Amniotic epithelial cell (primary cell): Measurements from ENCODE around the gene DHDH.

Source experiments
- DNase-seq: peaks from one replicate; pipeline ENCODE4 v3.0.0-alpha.2; 2010; ENCODE audit warnings: low read depth

DHDH gene

GRCh38 chr19:48950159-48950558, 16.7 kb downstream of the DHDH start:
- DNase-seq = no peak

- no peak for DNase-seq
Measured at GRCh38 chr19:48950830-48951519, 17.5 kb downstream of the DHDH start.

DNA sequence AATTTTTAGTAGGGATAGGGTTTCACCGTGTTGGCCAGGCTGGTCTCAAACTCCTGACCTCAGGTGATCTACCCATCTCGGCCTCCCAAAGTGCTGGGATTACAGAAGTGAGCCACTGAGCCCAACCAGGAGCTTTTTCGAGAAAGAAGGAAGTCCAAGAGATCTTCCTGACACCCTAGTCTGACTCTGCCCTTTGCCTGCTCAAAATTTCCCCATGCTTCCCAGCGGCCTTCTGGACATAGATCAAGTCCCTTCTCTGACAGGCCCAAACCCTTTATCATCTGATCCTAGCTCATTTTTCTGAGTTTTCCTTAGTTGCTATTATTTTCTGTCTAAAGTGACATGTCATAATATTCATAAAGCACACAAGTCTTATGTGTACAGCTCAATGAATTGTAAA, 19.6 kb downstream of the DHDH start:
- DNase-seq = no peak

- no peak for DNase-seq
Measured at GRCh38 chr19:48953990-48954594, 20.6 kb downstream of the DHDH start.

DNA sequence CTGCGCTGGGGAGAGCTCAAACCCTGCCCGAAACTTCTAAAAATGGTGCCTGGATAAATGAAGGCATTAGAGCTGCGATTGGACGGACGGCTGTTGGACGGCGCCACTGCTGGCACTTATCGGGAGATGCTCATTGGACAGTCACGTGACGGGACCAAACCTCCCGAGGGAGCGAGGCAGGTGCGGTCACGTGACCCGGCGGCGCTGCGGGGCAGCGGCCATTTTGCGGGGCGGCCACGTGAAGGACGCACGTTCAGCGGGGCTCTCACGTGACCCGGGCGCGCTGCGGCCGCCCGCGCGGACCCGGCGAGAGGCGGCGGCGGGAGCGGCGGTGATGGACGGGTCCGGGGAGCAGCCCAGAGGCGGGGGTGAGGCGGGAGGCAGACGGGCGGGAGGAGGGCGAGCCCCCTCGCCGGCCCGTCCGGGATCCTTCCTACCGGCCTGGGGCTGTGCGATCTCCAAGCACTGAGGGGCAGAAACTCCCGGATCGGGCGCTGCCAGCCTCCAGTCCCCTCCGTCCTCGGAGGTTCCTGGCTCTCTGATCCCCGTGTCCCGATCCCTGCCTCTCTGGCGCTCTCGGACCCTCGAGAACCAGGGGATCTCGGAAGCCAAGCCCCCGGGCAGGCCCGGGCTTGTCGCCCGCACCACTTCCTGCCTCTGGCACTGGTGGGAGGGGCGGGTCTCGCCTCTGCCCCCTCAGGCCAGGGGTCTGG, 21.3 kb downstream of the DHDH start, which contains the start of gene BAX:
BAX (plus strand) TSS at position 281 of the 713 bp plus-strand sequence; CDS start at position 335, 54 bp downstream.
- peak; percentile 92 for DNase-seq

- no peak for DNase-seq
Measured at GRCh38 chr19:48955308-48955958, 21.9 kb downstream of the DHDH start.

DNA sequence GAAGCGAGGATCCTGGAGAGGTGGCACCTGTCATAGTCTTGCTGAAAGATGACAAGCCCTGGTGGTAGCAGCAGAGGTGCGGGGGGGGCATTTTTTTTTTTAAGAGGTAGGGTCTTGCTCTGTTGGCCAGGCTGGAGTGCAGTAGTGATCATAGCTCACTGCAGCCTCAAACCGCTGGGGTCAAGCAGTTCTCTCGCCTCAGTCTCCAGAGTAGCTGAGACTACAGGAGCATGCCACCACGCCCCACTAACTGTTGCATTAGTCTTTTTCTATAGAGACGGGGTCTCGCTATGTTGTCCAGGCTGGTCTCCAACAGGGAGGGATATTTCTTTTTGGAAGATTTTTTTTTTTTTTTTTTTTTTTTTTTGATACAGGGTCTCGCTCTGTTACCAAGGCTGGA, 24.5 kb downstream of the DHDH start:
- DNase-seq = no peak

- DNase-seq = no peak
Measured at GRCh38 chr19:48959341-48960239, 26.1 kb downstream of the DHDH start.

GRCh38 chr19:48961051-48961649, 27.7 kb downstream of the DHDH start:
- DNase-seq = no peak

GRCh38 chr19:48961673-48962028, 28.2 kb downstream of the DHDH start:
- no peak for DNase-seq

DNA sequence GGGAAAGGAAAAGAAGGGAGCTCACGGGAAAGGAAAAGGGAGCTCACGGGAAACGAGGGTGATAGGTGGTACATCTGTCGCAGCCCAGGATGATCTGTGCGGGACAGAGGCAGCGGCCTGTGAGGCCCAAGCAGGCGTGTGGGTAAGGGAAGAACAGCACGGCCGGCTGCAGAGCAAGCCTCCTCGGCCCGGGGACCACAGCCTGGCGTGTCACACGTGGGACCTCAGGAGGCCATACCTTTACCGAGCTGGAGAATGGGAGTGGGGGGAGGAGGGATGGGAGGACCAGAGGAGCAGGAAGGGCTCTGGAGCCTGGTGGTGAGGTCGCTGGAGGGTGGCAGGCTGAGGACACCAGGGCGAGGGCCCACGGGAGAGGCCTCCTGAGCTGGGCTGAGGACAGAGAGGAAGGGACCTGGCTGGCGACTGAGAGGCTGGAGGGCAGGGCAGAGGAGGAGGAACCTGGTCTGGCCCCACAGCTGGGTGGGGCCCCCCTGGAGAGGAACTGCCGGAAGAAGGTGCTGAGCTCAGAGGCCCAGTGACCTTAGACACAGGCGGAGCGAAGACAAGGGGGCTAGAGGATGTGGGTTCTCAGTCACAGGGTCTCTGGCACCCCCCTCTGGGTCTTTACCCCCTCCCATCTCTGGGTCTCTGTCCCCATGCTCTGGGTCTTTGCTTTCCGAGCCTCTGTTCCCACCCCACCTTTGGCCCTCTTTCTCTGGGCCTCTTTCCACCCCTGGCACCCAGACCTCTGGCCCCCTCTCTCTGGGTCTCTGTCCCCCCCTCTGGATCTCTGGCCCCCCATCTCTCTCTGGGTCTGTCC, 28.7 kb downstream of the DHDH start:
- no peak for DNase-seq

DNA sequence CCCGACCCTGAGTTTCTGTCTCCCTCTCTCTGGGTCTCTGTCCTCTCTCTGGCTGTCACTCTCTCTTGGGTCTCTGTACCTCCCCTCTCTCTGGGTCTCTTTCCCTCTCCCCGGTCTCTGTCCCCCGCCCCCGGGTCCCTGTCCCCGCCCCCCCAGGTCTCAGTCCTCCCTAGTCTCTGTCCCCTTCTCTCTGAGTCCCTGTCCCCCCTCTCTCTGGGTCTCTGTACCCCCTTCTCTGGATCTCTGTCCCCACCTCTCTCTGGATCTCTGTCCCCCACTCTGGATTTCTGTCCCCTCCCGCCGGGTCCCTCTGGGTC, 29.3 kb downstream of the DHDH start:
- no peak for DNase-seq

DNA sequence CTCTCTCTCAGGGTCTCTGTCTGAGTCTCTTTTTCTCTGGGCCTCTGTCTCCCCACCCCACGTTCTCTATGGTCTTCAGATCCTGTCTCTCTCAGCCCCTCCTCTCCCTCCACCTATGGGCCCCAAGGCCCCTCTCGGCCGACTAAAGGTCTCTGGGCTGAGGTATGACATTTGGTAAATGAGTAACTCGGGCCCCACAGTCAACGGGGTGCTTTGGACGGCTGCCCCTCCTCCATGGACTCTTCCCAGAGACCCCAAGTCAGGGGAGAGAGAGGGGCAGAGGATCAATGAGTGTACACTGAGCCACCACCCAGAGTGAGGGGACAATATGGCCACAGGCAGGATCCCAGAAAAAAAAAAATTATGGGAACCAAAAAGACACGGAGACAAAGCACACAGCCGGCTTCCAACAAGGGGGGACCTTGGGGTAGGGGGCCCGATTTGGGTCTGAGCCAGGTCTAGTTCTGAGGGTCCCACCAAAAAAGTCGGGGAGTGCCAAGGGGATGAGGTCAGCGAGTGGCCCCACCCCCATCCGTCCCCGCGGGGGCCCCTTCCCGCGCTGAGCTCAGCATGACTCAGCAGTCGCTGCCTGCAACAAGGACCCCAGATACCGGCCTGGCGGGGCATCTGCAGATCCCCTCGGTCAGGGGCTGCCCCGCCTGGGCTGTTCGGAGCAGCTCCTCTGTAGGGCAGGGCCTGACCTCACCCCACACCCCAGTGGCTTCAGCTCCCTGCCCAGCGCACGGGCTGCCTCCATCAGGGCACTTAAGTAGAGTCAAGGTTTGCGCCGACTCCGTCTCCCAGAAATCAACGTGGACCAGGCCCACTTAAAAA, 30.1 kb downstream of the DHDH start:
- peak; percentile 71 for DNase-seq

- peak; percentile 69 for DNase-seq
Measured at GRCh38 chr19:48964205-48965039, 30.9 kb downstream of the DHDH start.

- DNase-seq = peak; percentile 95
Measured at GRCh38 chr19:48965040-48965805, 31.7 kb downstream of the DHDH start, which contains the start of gene FTL. FTL (plus strand) TSS chr19:48965309; CDS start chr19:48965508, 199 bp downstream.

- DNase-seq = peak; percentile 71
Measured at GRCh38 chr19:48965806-48966540, 32.5 kb downstream of the DHDH start.
